ENCODE results near the gene STIMATE.

Gene STIMATE

DNA sequence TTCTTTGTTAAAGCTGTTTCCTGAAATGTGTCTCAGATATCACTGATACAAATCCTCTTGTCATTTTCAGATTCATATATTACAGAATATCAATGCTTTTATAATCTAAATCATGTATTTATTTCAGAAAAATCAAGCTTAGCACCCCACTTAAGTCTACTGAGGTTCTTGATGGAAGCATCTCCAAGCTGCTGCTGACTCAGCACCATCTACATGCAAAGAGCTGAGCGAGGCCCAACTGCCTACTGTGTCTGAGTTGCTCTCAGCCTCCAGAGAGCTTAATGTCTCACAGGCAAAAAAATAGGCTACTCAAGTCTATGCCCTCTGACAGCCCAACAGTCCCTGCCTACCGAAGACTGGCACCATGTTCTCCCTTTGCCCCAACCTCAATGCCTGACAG, 29.2 kb upstream of the STIMATE start:
- TF ChIP-seq, protein P1, sequence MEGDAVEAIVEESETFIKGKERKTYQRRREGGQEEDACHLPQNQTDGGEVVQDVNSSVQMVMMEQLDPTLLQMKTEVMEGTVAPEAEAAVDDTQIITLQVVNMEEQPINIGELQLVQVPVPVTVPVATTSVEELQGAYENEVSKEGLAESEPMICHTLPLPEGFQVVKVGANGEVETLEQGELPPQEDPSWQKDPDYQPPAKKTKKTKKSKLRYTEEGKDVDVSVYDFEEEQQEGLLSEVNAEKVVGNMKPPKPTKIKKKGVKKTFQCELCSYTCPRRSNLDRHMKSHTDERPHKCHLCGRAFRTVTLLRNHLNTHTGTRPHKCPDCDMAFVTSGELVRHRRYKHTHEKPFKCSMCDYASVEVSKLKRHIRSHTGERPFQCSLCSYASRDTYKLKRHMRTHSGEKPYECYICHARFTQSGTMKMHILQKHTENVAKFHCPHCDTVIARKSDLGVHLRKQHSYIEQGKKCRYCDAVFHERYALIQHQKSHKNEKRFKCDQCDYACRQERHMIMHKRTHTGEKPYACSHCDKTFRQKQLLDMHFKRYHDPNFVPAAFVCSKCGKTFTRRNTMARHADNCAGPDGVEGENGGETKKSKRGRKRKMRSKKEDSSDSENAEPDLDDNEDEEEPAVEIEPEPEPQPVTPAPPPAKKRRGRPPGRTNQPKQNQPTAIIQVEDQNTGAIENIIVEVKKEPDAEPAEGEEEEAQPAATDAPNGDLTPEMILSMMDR (conservative IDR thresholded peaks at IDR 0.05; ENCODE audit: low read depth): no peak
- POLR2A ChIA-PET (ENCODE audit: low non-redundant PET): no interaction called here
- DNase-seq (ENCODE audit: low spot score): no peak
- CTCF ChIA-PET: no interaction called here
- no peak overlapping the region for H3K27ac ChIP-seq

DNA sequence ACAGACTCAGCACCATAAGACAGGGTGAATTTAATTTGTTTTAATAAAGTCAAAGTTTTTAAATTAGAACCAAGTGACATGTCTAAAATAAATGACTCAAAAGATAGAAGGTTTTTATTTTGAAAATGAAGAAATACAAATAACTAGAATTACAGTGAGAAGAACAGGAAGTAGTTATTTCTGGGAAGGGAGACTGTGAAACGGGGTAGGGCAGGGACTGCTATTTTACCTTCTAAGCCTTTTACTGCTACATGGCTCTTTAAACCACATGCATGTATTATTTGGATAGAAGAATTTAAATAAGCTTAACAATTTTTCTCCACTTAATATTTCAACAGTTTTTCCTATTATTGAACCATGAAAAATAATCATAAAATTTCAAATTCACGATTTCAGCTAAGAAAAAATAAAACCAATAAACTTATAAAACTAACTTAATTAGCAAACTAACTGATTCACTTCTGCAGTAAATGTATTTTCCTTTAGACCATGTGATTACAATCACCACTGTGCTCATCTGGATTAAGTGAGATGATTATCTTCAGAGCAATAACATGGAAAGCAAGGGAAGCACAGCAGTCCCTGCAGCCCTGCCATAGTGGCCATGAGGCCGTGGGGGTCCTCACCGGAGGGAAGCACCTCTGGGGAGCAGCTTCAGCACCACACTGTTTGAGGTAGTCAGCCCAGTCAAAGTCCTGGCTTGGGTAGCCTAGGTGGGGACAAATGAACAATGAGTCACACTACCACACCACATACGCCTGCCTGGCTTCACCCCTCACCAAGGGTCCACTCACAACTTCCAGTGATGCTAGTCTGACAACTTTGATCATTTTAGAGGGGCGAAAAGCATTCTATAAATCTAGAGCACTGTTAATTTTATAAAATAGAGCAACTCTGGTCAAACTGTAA, 28.3 kb upstream of the STIMATE start:
- TF ChIP-seq, protein P1 (conservative IDR thresholded peaks at IDR 0.05; ENCODE audit: low read depth): no peak
- CTCF ChIA-PET: no interaction called here
- POLR2A ChIA-PET (ENCODE audit: low non-redundant PET): no interaction called here
- no peak for DNase-seq (ENCODE audit: low spot score)
- no peak overlapping the region for H3K27ac ChIP-seq

DNA sequence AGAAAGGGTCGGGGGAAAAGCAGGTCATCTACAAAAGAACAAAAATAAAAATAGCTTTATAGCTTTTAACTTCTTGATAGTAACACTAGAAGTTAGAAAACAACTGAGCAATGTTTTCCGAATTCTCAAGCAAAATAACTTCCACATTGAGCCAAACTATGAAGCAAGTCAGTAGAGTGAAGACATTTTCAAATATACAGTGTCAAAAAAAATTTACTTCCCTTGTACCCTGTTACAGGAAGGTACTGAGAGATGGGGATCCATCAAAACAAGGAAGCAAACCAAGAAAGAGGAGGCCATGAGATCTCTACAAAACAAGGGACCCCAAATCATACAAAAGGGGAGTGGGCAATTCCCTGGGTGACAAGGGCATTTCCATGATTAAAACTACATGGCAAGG, 26.6 kb upstream of the STIMATE start:
- CTCF ChIA-PET: no interaction called here
- H3K27ac ChIP-seq: no peak overlapping the region
- POLR2A ChIA-PET (ENCODE audit: low non-redundant PET): no interaction called here
- TF ChIP-seq, protein P1 (conservative IDR thresholded peaks at IDR 0.05; ENCODE audit: low read depth): no peak
- no peak for DNase-seq (ENCODE audit: low spot score)

DNA sequence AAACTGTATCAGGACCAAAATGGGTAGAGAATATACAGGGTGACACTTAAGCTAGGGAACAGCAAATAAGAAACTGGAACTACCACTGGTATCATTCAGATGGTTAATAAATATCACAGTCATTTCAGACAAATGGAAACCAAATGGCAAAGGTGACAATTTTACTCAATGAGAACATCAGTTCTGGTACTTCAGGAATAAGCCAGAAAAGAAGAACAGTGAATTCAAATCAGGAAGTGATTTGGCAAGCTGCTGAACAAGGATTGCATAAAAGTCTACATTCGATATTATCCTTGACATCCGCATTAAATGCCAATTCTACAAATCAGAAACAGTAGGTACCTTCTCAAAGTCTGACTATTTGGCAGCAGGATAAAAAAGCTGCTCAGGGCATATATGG, 23.5 kb upstream of the STIMATE start:
- no peak for DNase-seq (ENCODE audit: low spot score)
- CTCF ChIA-PET: interaction anchor here (0.6 kb wide), 1 partner anchor 189 kb away, joined by 4 read pairs; no protein-coding TSS in a partner anchor
- H3K27ac ChIP-seq: no peak overlapping the region
- POLR2A ChIA-PET (ENCODE audit: low non-redundant PET): no interaction called here
- TF ChIP-seq, protein P1 (conservative IDR thresholded peaks at IDR 0.05; ENCODE audit: low read depth): no peak

DNA sequence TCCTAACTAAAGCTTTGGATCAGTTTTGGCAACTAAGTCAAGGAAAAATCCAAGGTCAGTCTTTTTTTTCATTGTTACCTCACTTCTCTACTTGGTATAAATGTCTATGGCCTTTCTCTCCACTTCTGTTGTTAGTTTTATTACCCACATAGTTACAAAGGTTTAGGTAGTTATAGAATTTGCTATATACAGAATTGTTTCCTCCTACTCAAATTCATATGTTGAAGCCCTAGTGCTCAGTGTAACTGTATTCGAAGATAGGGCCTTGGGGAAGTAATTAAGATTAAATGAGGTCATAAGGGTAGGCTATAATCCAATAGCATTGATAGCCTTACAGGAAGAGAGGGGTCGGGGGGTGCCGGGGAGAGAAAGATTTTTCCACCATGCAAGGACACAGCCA, 19.7 kb upstream of the STIMATE start:
- CTCF ChIA-PET: no interaction called here
- no peak overlapping the region for H3K27ac ChIP-seq
- TF ChIP-seq, protein P1 (conservative IDR thresholded peaks at IDR 0.05; ENCODE audit: low read depth): no peak
- POLR2A ChIA-PET (ENCODE audit: low non-redundant PET): no interaction called here
- no peak for DNase-seq (ENCODE audit: low spot score)

DNA sequence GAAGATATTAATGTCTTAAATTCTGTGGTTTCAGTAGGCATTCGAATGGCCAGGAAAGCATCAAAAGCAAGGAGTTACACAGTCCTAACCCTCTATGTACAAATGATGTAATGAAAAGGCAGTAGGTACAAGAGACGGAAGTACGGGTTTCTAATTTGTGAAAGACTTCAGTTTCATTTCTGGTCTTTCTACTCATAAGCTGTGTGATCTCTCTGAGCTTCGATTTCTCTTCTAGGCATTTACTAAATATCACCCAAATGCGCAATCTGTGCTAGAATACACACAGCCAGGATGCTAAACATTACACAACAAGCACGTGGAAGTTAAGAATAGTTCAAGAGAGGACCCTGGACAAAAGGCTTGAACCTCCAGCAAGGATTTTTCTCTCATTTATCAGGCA, 17.9 kb upstream of the STIMATE start:
- CTCF ChIA-PET: no interaction called here
- no peak overlapping the region for H3K27ac ChIP-seq
- no peak for DNase-seq (ENCODE audit: low spot score)
- TF ChIP-seq, protein P1 (conservative IDR thresholded peaks at IDR 0.05; ENCODE audit: low read depth): no peak
- POLR2A ChIA-PET (ENCODE audit: low non-redundant PET): no interaction called here

Measured in RWPE1 (cell line).